ENCODE measurements around the gene SERPINA12. TPM values are rescaled to one million over a fixed set of nuclear protein-coding genes. Genes with fewer than 3 reads are reported as not detected.

SERPINA12 gene
- total RNA-seq, 2 donors from 2014 or later: 0.82 to 1.1 TPM

DNA sequence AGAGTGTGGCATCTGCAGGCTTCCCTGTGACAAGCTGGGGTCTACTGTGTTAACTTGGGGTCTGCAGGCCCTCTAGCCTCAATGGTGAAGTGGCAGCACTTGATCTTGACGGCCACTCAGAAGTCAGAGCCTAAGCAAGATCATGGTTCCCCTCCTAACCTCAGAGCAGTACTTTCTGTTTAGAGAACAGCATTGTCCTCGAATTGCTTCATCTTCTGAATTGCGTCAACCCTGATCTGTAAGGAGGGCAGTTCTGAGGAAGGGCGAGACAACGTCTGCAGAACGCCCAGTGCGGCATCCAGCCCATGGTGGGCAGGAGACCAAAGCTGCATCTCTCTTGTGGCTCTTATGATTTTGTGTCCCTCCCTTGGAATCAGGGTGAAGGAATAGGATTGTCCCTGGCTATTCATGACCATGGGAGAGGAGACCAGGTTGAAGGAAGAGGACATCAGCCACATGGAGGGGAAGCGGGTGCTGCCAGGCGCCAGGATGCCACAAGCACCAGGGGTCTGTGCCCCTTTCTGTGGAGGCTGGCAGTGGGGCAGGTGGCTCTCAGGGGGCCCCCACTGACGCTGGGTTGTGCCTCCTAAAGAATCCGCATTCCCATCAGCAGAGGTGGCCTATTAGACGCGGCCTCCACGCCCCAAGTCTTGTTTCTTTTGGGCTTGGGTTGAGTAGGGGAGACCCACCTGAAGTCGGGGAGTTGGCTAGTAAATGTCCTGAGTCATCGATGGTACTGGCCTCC lies 35.4 kb downstream of the SERPINA12 start:
- Histone ChIP-seq H3K4me1 (replicated peaks) (no peaks in the 10 kb centered on the region), H3K36me3 (no peaks in the 10 kb centered on the region), H3K9me3 (no peaks in the 10 kb centered on the region), H3K4me3 (no peak overlapping the region), H3K27ac (no peak overlapping the region), H3K27me3 (replicated peaks; ENCODE audit: insufficient read depth) (peaks cover 2% of the 10 kb centered on the region)
- 90% methylated on average over 16 of the region's 16 CpGs for WGBS
- no peak for DNase-seq (ENCODE audit: low spot score)
- intact Hi-C loops (cut with DNase I): no loop called here
- no peak for TF ChIP-seq POLR2A (IDR thresholded peaks at IDR 0.05)
- no peak for TF ChIP-seq POLR2AphosphoS5 (IDR thresholded peaks at IDR 0.05)

GRCh38 chr14:94472842-94473241 lies 36.4 kb downstream of the SERPINA12 start:
- H3K4me3 ChIP-seq: no peak overlapping the region
- DNase-seq (ENCODE audit: low spot score): no peak
- 65% methylated on average over 4 of the region's 4 CpGs for WGBS
- TF ChIP-seq CTCF (IDR thresholded peaks at IDR 0.05) (no peak), POLR2A (IDR thresholded peaks at IDR 0.05) (no peak), POLR2AphosphoS5 (IDR thresholded peaks at IDR 0.05) (no peak)
- H3K36me3 ChIP-seq: no peaks in the 10 kb centered on the region
- intact Hi-C loops (cut with DNase I): no loop called here
- H3K9me3 ChIP-seq: no peaks in the 10 kb centered on the region
- H3K27me3 ChIP-seq (replicated peaks; ENCODE audit: insufficient read depth): peaks cover 2% of the 10 kb centered on the region
- H3K4me1 ChIP-seq (replicated peaks): no peaks in the 10 kb centered on the region
- no peak overlapping the region for H3K27ac ChIP-seq

- TF ChIP-seq POLR2A (IDR thresholded peaks at IDR 0.05) (no peak), CTCF (IDR thresholded peaks at IDR 0.05) (no peak), POLR2AphosphoS5 (IDR thresholded peaks at IDR 0.05) (no peak)
- intact Hi-C loops (cut with DNase I): no loop called here
- WGBS: 93% methylated on average over 2 of the region's 2 CpGs
- no peaks in the 10 kb centered on the region for H3K4me1 ChIP-seq (replicated peaks)
- DNase-seq (ENCODE audit: low spot score): no peak
- no peaks in the 10 kb centered on the region for H3K27me3 ChIP-seq (replicated peaks; ENCODE audit: insufficient read depth)
- H3K36me3 ChIP-seq: no peaks in the 10 kb centered on the region
- no peak overlapping the region for H3K4me3 ChIP-seq
- no peaks in the 10 kb centered on the region for H3K9me3 ChIP-seq
- no peak overlapping the region for H3K27ac ChIP-seq
Measured at GRCh38 chr14:94471045-94471444, 38.2 kb downstream of the SERPINA12 start.

- TF ChIP-seq POLR2A (IDR thresholded peaks at IDR 0.05): no peak
- TF ChIP-seq POLR2AphosphoS5 (IDR thresholded peaks at IDR 0.05): no peak
- TF ChIP-seq CTCF (IDR thresholded peaks at IDR 0.05): no peak
- Histone ChIP-seq H3K27ac (no peak overlapping the region), H3K36me3 (no peaks in the 10 kb centered on the region), H3K27me3 (replicated peaks; ENCODE audit: insufficient read depth) (no peaks in the 10 kb centered on the region), H3K4me1 (replicated peaks) (no peaks in the 10 kb centered on the region), H3K4me3 (no peak overlapping the region), H3K9me3 (no peaks in the 10 kb centered on the region)
- no peak for DNase-seq (ENCODE audit: low spot score)
- 73% methylated on average over 2 of the region's 2 CpGs for WGBS
- intact Hi-C loops (cut with DNase I): no loop called here
Measured at GRCh38 chr14:94470311-94470710, 39.0 kb downstream of the SERPINA12 start.

GRCh38 chr14:94469261-94469660 lies 40.0 kb downstream of the SERPINA12 start:
- TF ChIP-seq POLR2A (IDR thresholded peaks at IDR 0.05): no peak
- no peak for TF ChIP-seq POLR2AphosphoS5 (IDR thresholded peaks at IDR 0.05)
- TF ChIP-seq CTCF (IDR thresholded peaks at IDR 0.05): no peak
- Histone ChIP-seq H3K9me3 (no peaks in the 10 kb centered on the region), H3K27ac (no peak overlapping the region), H3K4me1 (replicated peaks) (no peaks in the 10 kb centered on the region), H3K4me3 (no peak overlapping the region), H3K27me3 (replicated peaks; ENCODE audit: insufficient read depth) (no peaks in the 10 kb centered on the region), H3K36me3 (no peaks in the 10 kb centered on the region)
- intact Hi-C loops (cut with DNase I): no loop called here
- DNase-seq (ENCODE audit: low spot score): no peak
- 94% methylated on average over 3 of the region's 3 CpGs for WGBS
